Keratinocyte (primary cell): ENCODE results near the gene SLC44A3.

Experiments used
- EZH2 ChIP-seq: IDR thresholded peaks from one replicate; pipeline ENCODE4 v1.6.1; 2012; ENCODE audit warnings: inconsistent platforms, mild to moderate bottlenecking, low read length, moderate library complexity
- TF ChIP-seq, protein P1 (sequence below), 3 experiments: IDR thresholded peaks in 1 of 3; conservative IDR thresholded peaks in 1 of 3; optimal IDR thresholded peaks in 1 of 3; 2 replicates in 2 of 3; 3 replicates in 1 of 3; pipeline versions ENCODE3 to v1.5.1; 2011; ENCODE audit warnings: low read length in 3 of 3, mild to moderate bottlenecking in 3 of 3, moderate library complexity in 2 of 3, control low read depth in 1 of 3, inconsistent platforms in 1 of 3; ENCODE audit not compliant: insufficient read depth in 2 of 3; ENCODE audit errors: extremely low read depth in 1 of 3

DNA sequence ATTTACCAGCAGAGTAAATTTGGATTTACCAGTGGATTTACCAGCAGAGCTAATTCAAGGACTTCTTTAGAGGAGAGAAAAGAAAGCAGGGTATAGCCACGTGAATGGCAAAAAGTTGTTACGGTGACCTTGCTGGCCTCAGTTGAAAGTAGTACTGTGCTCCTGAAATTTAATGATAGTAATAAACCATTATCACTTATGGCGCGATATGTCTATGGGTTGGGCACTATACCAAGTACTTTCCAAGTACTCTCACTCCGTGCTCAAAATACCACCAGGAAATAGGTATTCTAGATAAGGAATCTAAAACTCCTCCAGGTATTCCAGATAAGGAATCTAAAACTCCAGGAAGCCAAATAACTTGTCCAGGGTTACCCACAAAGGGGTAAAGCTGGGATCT is 35.8 kb downstream of the SLC44A3 start:
- TF ChIP-seq, protein P1, sequence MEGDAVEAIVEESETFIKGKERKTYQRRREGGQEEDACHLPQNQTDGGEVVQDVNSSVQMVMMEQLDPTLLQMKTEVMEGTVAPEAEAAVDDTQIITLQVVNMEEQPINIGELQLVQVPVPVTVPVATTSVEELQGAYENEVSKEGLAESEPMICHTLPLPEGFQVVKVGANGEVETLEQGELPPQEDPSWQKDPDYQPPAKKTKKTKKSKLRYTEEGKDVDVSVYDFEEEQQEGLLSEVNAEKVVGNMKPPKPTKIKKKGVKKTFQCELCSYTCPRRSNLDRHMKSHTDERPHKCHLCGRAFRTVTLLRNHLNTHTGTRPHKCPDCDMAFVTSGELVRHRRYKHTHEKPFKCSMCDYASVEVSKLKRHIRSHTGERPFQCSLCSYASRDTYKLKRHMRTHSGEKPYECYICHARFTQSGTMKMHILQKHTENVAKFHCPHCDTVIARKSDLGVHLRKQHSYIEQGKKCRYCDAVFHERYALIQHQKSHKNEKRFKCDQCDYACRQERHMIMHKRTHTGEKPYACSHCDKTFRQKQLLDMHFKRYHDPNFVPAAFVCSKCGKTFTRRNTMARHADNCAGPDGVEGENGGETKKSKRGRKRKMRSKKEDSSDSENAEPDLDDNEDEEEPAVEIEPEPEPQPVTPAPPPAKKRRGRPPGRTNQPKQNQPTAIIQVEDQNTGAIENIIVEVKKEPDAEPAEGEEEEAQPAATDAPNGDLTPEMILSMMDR (optimal IDR thresholded peaks at IDR 0.05 in 1 of 3, IDR thresholded peaks at IDR 0.05 in 1 of 3, conservative IDR thresholded peaks at IDR 0.05 in 1 of 3; ENCODE audit: extremely low read depth in 1 of 3, insufficient read depth in 2 of 3, low read length in 3 of 3): no peak
- no peak for TF ChIP-seq EZH2
